Measurements from ENCODE around the gene MLC1.

MLC1 gene

GRCh38 chr22:50018608-50019285 is 66.5 kb downstream of the MLC1 start:
- peaks cover 12% of the 10 kb centered on the region for H3K27me3 Mint-ChIP-seq (ENCODE audit: low read depth)
- TF ChIP-seq CTCF (IDR thresholded peaks at IDR 0.05; ENCODE audit: unreplicated experiment in 3 of 3) = no peak
- no peaks in the 10 kb centered on the region for H3K36me3 Mint-ChIP-seq (ENCODE audit: low read depth)
- no peak overlapping the region for H3K4me3 Mint-ChIP-seq
- peaks cover 5% of the 10 kb centered on the region for H3K9me3 Mint-ChIP-seq
- peaks cover 9% of the 10 kb centered on the region for H3K4me1 Mint-ChIP-seq
- H3K27ac Mint-ChIP-seq = no peak overlapping the region

- Mint-ChIP-seq H3K9me3 (peaks cover 5% of the 10 kb centered on the region), H3K36me3 (ENCODE audit: low read depth) (no peaks in the 10 kb centered on the region), H3K27ac (no peak overlapping the region), H3K4me1 (peaks cover 9% of the 10 kb centered on the region), H3K27me3 (ENCODE audit: low read depth) (peaks cover 21% of the 10 kb centered on the region), H3K4me3 (no peak overlapping the region)
- TF ChIP-seq CTCF (IDR thresholded peaks at IDR 0.05; ENCODE audit: unreplicated experiment in 3 of 3) = no peak
Measured at GRCh38 chr22:50017701-50018224, 67.5 kb downstream of the MLC1 start.

GRCh38 chr22:50016988-50017700 is 68.1 kb downstream of the MLC1 start:
- Mint-ChIP-seq H3K36me3 (ENCODE audit: low read depth) (no peaks in the 10 kb centered on the region), H3K4me1 (peaks cover 9% of the 10 kb centered on the region), H3K9me3 (peaks cover 5% of the 10 kb centered on the region), H3K4me3 (no peak overlapping the region), H3K27ac (no peak overlapping the region), H3K27me3 (ENCODE audit: low read depth) (peaks cover 28% of the 10 kb centered on the region)
- TF ChIP-seq CTCF (IDR thresholded peaks at IDR 0.05; ENCODE audit: unreplicated experiment in 3 of 3) = no peak

- Mint-ChIP-seq H3K36me3 (ENCODE audit: low read depth) (no peaks in the 10 kb centered on the region), H3K27ac (no peak overlapping the region), H3K4me1 (peaks cover 9% of the 10 kb centered on the region), H3K4me3 (no peak overlapping the region), H3K27me3 (ENCODE audit: low read depth) (peaks cover 35% of the 10 kb centered on the region), H3K9me3 (peaks cover 5% of the 10 kb centered on the region)
- TF ChIP-seq CTCF (IDR thresholded peaks at IDR 0.05; ENCODE audit: unreplicated experiment in 3 of 3) = no peak
Measured at GRCh38 chr22:50016308-50016987, 68.8 kb downstream of the MLC1 start.

- no peaks in the 10 kb centered on the region for H3K36me3 Mint-ChIP-seq (ENCODE audit: low read depth)
- peaks cover 5% of the 10 kb centered on the region for H3K9me3 Mint-ChIP-seq
- no peak for TF ChIP-seq CTCF (IDR thresholded peaks at IDR 0.05; ENCODE audit: unreplicated experiment in 3 of 3)
- H3K27me3 Mint-ChIP-seq (ENCODE audit: low read depth) = peaks cover 40% of the 10 kb centered on the region
- H3K4me1 Mint-ChIP-seq = peaks cover 9% of the 10 kb centered on the region
- no peak overlapping the region for H3K27ac Mint-ChIP-seq
- no peak overlapping the region for H3K4me3 Mint-ChIP-seq
Measured at GRCh38 chr22:50015451-50016307, 69.5 kb downstream of the MLC1 start.
